ENCODE measurements around the gene HPSE2.

HPSE2 gene

DNA sequence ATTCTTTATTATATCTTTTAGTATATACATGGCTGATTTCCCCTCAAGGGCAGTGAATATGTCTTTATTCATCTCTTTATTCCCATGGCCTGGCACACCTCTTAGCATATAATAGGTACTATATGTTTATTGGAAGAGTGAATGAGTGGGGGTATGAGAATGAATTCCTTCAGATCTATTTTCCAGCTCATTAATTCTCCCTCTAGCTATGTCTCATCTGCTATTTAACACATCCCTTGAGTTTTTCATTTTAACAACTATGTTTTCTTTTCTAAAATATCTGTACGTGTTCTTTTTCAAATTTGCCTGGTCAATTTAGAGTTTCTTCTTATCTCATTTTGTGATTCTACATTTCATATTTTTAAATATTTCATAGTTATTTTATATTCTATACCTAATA lies 803.3 kb downstream of the HPSE2 start:
- Histone ChIP-seq H3K27me3 (ENCODE audit: control insufficient read depth, insufficient read depth, low read length) (no peaks in the 10 kb centered on the region), H3K4me3 (ENCODE audit: low read depth, low read length) (no peak overlapping the region), H3K36me3 (ENCODE audit: control insufficient read depth, insufficient read depth, low read length) (peaks cover 62% of the 10 kb centered on the region), H3K9ac (ENCODE audit: low read depth, low read length) (no peak overlapping the region), H3K9me3 (ENCODE audit: control insufficient read depth, insufficient read depth, low read length) (peaks cover 6% of the 10 kb centered on the region), H3K4me1 (ENCODE audit: control insufficient read depth, insufficient read depth, low read length) (no peaks in the 10 kb centered on the region), H3K27ac (ENCODE audit: low read depth, low read length) (no peak overlapping the region)

DNA sequence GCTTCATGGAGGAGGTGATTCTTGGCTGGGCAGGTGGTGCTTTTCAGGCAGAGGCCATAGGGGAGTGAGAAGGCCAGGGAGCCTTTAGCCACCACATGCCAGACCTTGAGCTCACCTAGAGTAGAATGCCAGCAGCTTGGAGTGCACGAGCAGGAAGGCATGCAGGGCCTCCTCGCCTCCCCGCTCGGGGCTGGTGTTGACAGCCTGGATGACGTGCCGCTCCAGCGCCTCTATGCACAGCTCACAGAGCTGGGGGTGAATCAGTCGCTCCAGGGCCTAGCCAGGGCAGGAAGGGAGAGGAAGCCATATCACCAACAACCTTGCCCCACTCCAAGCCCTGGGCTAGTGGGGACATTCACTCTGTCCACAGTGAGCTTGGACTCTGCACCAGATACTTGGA lies 804.6 kb downstream of the HPSE2 start:
- Histone ChIP-seq H3K9me3 (ENCODE audit: control insufficient read depth, insufficient read depth, low read length) (peaks cover 6% of the 10 kb centered on the region), H3K4me1 (ENCODE audit: control insufficient read depth, insufficient read depth, low read length) (no peaks in the 10 kb centered on the region), H3K36me3 (ENCODE audit: control insufficient read depth, insufficient read depth, low read length) (peaks cover 62% of the 10 kb centered on the region), H3K9ac (ENCODE audit: low read depth, low read length) (no peak overlapping the region), H3K27me3 (ENCODE audit: control insufficient read depth, insufficient read depth, low read length) (no peaks in the 10 kb centered on the region), H3K27ac (ENCODE audit: low read depth, low read length) (no peak overlapping the region), H3K4me3 (ENCODE audit: low read depth, low read length) (no peak overlapping the region)

DNA sequence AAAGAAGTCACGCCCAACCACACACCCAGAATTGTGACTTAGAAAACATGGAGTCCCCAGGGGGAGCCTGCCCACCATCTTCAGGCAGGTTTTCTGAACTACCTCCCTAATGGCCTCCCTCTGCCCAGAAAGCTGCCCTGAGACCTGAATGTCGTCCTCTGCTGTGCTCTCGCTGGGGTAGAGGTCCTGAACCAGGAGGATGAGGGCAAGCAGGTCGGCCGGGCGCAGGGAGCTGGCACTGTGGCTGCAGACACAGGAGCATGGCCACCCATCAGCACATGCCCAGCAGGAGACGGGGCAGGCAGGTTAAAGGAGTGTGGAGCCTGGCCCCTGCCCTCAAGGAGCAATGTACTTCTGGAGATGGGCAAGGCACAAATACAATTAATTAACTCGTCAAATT lies 805.2 kb downstream of the HPSE2 start:
- Histone ChIP-seq H3K27ac (ENCODE audit: low read depth, low read length) (no peak overlapping the region), H3K36me3 (ENCODE audit: control insufficient read depth, insufficient read depth, low read length) (peaks cover 61% of the 10 kb centered on the region), H3K27me3 (ENCODE audit: control insufficient read depth, insufficient read depth, low read length) (no peaks in the 10 kb centered on the region), H3K4me3 (ENCODE audit: low read depth, low read length) (no peak overlapping the region), H3K9me3 (ENCODE audit: control insufficient read depth, insufficient read depth, low read length) (peaks cover 6% of the 10 kb centered on the region), H3K9ac (ENCODE audit: low read depth, low read length) (no peak overlapping the region), H3K4me1 (ENCODE audit: control insufficient read depth, insufficient read depth, low read length) (no peaks in the 10 kb centered on the region)

DNA sequence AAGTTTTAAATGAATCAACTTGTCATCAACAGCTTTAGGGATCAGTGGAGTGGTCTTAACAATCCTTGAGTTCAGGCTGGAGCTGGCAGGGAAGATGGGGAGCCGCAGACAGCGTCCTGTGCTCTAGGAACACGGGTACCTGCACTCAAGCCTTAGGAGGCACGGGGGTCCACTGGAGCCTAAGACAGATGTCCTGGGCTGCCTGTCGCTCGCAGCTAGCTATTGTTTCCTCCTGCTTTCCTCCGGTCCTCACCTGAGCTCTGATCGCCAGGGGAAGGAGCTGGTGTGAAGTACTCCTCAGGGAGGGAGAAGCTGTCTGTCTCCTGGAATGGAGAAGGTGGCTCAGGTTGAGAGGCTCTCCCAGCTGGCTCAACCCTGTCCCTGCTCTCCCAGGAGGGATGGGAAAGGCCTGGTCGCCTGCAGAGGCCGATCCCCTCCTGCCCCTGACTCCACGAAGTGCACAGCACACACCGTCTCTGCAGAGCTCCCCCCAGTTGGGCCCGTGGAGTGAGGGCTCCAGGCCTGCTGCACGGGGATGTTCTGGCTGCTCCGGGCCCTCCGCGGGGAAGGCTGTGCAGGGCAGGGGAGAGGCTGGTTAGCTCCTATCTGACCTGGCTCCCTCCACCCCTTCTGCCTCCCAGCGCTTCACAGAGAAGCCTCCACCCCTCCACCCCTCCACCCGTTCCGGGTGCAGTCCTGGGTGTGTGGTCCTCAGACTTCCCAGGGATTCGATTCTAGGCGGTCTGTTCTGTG lies 806.2 kb downstream of the HPSE2 start:
- H3K27ac ChIP-seq (ENCODE audit: low read depth, low read length): no peak overlapping the region
- peaks cover 52% of the 10 kb centered on the region for H3K36me3 ChIP-seq (ENCODE audit: control insufficient read depth, insufficient read depth, low read length)
- no peaks in the 10 kb centered on the region for H3K4me1 ChIP-seq (ENCODE audit: control insufficient read depth, insufficient read depth, low read length)

DNA sequence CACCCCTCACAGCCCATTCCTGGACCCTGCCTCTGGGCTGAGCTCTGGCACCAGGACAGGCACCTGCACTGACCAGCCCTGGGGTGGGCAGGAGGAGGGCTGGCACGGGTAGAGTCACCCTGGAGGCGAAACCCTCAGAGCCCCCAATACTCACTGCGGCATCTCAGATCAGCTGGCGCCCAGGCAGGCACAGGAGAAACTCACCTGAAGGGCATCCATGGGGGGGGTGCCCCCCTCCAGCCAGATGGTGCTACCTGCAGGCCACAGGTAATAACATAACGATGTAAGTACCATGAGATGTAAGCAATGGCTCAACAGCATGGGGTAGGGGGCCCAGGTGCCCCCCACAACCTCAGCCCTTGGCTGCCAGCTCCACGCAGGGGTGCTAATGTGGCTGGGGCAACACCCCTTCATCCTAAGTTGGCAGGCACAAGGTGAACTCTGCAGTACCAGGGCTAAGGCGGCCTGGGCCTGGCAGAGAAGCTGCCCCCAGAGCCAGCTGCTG lies 808.6 kb downstream of the HPSE2 start:
- Histone ChIP-seq H3K9ac (ENCODE audit: low read depth, low read length) (no peak overlapping the region), H3K36me3 (ENCODE audit: control insufficient read depth, insufficient read depth, low read length) (peaks cover 34% of the 10 kb centered on the region), H3K9me3 (ENCODE audit: control insufficient read depth, insufficient read depth, low read length) (peaks cover 4% of the 10 kb centered on the region), H3K27ac (ENCODE audit: low read depth, low read length) (no peak overlapping the region), H3K27me3 (ENCODE audit: control insufficient read depth, insufficient read depth, low read length) (no peaks in the 10 kb centered on the region), H3K4me1 (ENCODE audit: control insufficient read depth, insufficient read depth, low read length) (0 out of 2 replicates have a peak, but pooled peaks cover 3% of the 10 kb centered on the region), H3K4me3 (ENCODE audit: low read depth, low read length) (no peak overlapping the region)

More for the DNA sequence above, 806.2 kb downstream of the HPSE2 start:
- peaks cover 6% of the 10 kb centered on the region for H3K9me3 ChIP-seq (ENCODE audit: control insufficient read depth, insufficient read depth, low read length)
- no peaks in the 10 kb centered on the region for H3K27me3 ChIP-seq (ENCODE audit: control insufficient read depth, insufficient read depth, low read length)
- H3K4me3 ChIP-seq (ENCODE audit: low read depth, low read length): no peak overlapping the region
- no peak overlapping the region for H3K9ac ChIP-seq (ENCODE audit: low read depth, low read length)

DNA sequence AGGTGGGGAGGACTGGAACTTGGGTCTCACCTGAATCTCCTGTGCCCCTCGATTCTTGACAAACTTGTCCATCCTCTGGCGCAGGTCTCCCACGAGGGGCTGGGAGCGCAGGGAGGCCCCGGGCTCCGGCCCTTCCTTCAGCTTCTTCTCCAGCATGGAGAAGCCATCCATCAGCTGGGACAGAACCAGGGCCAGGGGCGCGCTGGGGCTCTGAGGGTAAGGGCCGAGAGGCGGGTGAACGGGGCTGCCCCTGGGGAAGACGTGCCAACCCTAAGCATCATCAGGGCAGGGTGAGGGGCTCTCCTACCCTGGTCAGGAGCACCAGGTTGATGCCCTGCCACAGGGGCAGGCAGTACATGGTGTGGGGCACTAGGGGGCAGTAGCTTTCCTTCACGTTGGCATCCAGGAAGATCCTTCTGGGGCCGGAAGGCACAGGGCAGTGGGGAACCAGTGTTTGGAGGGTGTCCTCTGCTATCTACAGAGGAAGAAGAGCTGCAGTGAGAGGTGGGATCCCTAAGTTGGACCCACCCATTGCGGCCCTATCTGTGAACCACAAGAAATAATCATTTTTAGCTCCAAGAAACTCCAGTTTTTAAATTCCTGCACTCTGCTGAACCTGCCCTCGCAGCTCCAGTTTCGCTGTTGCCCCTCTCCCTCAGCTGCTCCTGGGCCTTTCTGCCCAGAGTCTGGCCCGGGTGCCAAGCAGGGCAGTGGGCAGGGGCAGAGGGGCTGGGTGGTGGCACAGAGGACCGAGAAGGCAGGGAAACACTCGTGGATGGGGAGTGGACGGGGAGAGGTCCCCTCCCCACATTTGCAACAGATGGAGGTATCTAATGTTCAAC lies 809.9 kb downstream of the HPSE2 start:
- H3K9me3 ChIP-seq (ENCODE audit: control insufficient read depth, insufficient read depth, low read length): no peaks in the 10 kb centered on the region
- no peak overlapping the region for H3K4me3 ChIP-seq (ENCODE audit: low read depth, low read length)
- no peak overlapping the region for H3K9ac ChIP-seq (ENCODE audit: low read depth, low read length)
- peaks cover 22% of the 10 kb centered on the region for H3K36me3 ChIP-seq (ENCODE audit: control insufficient read depth, insufficient read depth, low read length)
- H3K27ac ChIP-seq (ENCODE audit: low read depth, low read length): no peak overlapping the region
- no peaks in the 10 kb centered on the region for H3K27me3 ChIP-seq (ENCODE audit: control insufficient read depth, insufficient read depth, low read length)
- H3K4me1 ChIP-seq (ENCODE audit: control insufficient read depth, insufficient read depth, low read length): 0 out of 2 replicates have a peak, but pooled peaks cover 3% of the 10 kb centered on the region

DNA sequence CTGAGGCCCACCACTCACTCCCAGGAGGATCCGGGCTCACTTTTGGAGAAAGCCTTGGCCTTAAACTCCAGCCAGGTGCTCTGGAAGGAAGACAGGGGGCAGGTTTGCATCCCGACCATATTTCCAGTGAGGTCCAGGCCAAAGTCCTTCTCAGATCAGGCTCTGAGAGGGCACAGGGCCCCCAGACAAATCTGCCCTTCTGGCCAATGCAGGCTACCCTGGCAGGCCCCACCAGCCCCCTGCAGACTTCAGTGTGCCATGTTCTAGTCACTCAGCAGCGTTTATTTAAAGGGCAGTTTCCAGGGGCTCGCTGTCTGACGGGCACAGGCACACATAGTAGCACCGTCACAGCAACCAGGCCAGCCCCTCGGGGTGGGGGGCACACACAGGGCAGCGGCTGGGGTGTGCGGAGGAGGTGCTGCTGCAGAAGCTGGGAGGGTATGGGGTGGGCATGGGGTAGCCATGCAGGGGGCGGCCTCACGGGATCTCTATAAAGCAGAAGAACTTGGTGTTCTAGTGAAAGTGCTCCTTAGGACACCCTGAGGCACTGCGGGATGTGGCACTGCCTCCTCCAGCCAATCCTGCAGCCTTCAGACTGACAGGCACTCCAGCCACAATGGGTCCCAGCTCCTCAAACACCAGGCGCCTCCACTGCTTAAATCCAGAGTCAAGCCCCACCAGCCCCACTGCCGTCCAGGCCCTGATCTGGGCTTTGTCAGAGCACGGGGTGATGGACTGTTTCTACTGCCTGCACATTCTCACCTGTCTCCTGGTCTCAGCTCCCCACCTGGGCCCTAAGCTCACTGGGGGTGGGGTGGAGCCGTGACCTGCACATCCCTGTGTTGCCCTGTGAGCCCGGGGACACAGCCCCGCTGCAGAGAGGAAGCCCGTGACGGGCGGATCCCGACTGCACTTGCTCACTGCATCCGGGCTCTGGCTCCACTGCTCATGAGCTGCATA lies 811.1 kb downstream of the HPSE2 start:
- Histone ChIP-seq H3K9ac (ENCODE audit: low read depth, low read length) (no peak overlapping the region), H3K36me3 (ENCODE audit: control insufficient read depth, insufficient read depth, low read length) (peaks cover 15% of the 10 kb centered on the region), H3K4me1 (ENCODE audit: control insufficient read depth, insufficient read depth, low read length) (0 out of 2 replicates have a peak, but pooled peaks cover 3% of the 10 kb centered on the region)

DNA sequence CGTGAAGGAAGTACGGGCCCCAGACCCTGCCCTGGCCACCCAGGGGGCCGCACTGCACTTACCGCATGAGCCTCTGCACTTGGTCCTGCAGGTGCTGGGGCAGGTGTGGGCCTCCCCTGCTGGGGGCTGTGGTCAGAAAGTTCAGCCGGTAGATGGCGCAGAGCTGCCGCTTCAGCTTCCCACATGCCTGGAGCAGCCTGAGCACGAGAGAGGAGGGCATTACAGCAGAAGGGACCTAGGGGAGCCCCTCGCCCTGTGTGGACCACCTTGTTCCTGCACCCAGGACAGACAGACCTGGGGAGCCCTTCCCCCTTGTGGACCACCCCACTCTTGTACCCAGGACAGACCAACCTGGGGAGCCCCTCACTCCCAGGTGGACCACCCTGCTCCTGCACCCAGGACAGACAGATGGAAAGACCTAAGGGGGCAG lies 811.9 kb downstream of the HPSE2 start:
- Histone ChIP-seq H3K36me3 (ENCODE audit: control insufficient read depth, insufficient read depth, low read length) (peaks cover 14% of the 10 kb centered on the region), H3K27ac (ENCODE audit: low read depth, low read length) (no peak overlapping the region), H3K4me3 (ENCODE audit: low read depth, low read length) (no peak overlapping the region), H3K27me3 (ENCODE audit: control insufficient read depth, insufficient read depth, low read length) (no peaks in the 10 kb centered on the region), H3K9me3 (ENCODE audit: control insufficient read depth, insufficient read depth, low read length) (no peaks in the 10 kb centered on the region), H3K4me1 (ENCODE audit: control insufficient read depth, insufficient read depth, low read length) (0 out of 2 replicates have a peak, but pooled peaks cover 3% of the 10 kb centered on the region), H3K9ac (ENCODE audit: low read depth, low read length) (no peak overlapping the region)

More for the DNA sequence above, 811.1 kb downstream of the HPSE2 start:
- Histone ChIP-seq H3K4me3 (ENCODE audit: low read depth, low read length) (no peak overlapping the region), H3K27ac (ENCODE audit: low read depth, low read length) (no peak overlapping the region), H3K27me3 (ENCODE audit: control insufficient read depth, insufficient read depth, low read length) (no peaks in the 10 kb centered on the region), H3K9me3 (ENCODE audit: control insufficient read depth, insufficient read depth, low read length) (no peaks in the 10 kb centered on the region)

DNA sequence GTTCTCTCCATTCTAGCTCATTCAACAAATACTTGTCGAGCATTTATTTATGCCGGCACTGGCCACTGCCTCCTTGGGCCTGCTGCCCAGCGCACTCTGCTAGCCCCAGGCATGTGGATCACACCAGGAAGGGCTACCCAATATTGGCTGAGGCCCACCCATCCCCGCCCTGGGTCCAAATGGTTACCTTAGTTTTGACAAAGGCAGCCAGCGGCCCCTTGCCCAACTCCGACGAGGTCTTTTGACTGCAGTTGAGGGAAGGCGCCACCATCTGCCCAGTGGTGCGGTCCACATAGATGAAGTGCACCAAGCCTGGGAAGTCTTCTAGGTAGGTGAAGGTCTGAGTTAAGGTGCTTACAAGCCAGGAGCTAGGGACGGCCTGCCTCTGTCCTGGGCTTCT lies 813.5 kb downstream of the HPSE2 start:
- H3K4me1 ChIP-seq (ENCODE audit: control insufficient read depth, insufficient read depth, low read length): 0 out of 2 replicates have a peak, but pooled peaks cover 3% of the 10 kb centered on the region
- H3K27ac ChIP-seq (ENCODE audit: low read depth, low read length): no peak overlapping the region
- no peak overlapping the region for H3K4me3 ChIP-seq (ENCODE audit: low read depth, low read length)
- no peaks in the 10 kb centered on the region for H3K27me3 ChIP-seq (ENCODE audit: control insufficient read depth, insufficient read depth, low read length)
- H3K36me3 ChIP-seq (ENCODE audit: control insufficient read depth, insufficient read depth, low read length): peaks cover 18% of the 10 kb centered on the region
- no peaks in the 10 kb centered on the region for H3K9me3 ChIP-seq (ENCODE audit: control insufficient read depth, insufficient read depth, low read length)
- no peak overlapping the region for H3K9ac ChIP-seq (ENCODE audit: low read depth, low read length)

DNA sequence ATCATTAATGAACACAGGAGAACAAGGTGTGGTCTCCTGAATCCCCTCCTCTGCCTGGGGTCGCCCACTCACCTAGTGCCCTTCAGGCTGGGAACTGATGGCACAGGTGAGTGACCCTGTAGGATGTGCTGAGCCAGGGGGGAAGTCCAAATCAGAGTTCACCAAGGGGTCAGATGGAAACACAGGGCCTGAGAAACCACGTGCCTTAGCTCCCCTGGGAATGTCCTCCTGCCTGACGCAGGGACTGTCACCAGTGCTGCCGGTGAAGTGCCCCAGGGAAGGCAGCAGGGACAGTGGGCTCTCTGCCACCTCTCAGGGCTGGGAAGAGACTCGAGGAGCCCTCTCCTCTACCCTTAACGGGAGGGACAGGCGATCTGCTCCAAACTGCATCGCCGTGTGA lies 814.9 kb downstream of the HPSE2 start:
- no peak overlapping the region for H3K4me3 ChIP-seq (ENCODE audit: low read depth, low read length)
- no peaks in the 10 kb centered on the region for H3K9me3 ChIP-seq (ENCODE audit: control insufficient read depth, insufficient read depth, low read length)
- H3K27me3 ChIP-seq (ENCODE audit: control insufficient read depth, insufficient read depth, low read length): no peaks in the 10 kb centered on the region
- H3K9ac ChIP-seq (ENCODE audit: low read depth, low read length): no peak overlapping the region
- no peak overlapping the region for H3K27ac ChIP-seq (ENCODE audit: low read depth, low read length)
- H3K4me1 ChIP-seq (ENCODE audit: control insufficient read depth, insufficient read depth, low read length): 0 out of 2 replicates have a peak, but pooled peaks cover 4% of the 10 kb centered on the region
- peaks cover 18% of the 10 kb centered on the region for H3K36me3 ChIP-seq (ENCODE audit: control insufficient read depth, insufficient read depth, low read length)
